GM23248 (cell line): ENCODE results near the gene GINM1.

Source experiments
- EZH2 ChIP-seq: fragments of 200-600 bp; sonication (generic); IDR thresholded peaks from 2 replicates; pipeline ENCODE4 v1.6.1; 2018; ENCODE audit warnings: antibody characterized with exemption, mild to moderate bottlenecking; ENCODE audit not compliant: insufficient read depth, poor library complexity, severe bottlenecking
- EZH2phosphoT487 ChIP-seq: fragments of 200-600 bp; sonication (generic); IDR thresholded peaks from 2 replicates; pipeline ENCODE4 v1.6.1; 2018; ENCODE audit warnings: antibody characterized with exemption, moderate library complexity, mild to moderate bottlenecking, low read depth; ENCODE audit not compliant: insufficient read depth

DNA sequence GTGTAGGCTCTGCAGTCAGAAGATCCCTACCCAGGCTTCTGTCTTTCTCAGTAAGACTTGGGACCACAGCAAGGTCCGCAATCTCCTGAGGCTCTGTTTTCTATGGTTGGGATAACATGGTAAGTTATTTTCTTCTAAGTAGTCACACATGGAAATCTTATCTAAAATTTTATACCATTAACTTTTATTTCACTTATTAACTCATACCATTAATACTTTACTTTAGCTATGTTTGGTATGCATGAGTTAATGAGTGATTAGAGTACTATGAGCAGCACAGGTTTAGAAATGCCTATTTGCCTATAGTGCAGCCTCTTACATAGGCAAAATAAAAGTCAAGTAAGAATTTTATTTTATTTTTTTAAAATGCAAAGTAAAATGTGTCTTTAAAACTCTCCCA, 27.2 kb downstream of the GINM1 start:
- TF ChIP-seq EZH2, result no peak
- TF ChIP-seq EZH2phosphoT487, result no peak
